GM10847 (cell line): ENCODE measurements around the gene RBMS3.

Source experiments
- POLR2A ChIP-seq: IDR thresholded peaks from 2 replicates; pipeline ENCODE4 v1.6.1; 2011; ENCODE audit not compliant: insufficient read length; ENCODE audit errors: extremely low read depth

Gene RBMS3

GRCh38 chr3:29559741-29560465 lies 279.0 kb downstream of the RBMS3 start:
- TF ChIP-seq POLR2A, result no peak

GRCh38 chr3:29561651-29562149 lies 280.8 kb downstream of the RBMS3 start:
- TF ChIP-seq POLR2A, result no peak

- no peak for TF ChIP-seq POLR2A
Measured at GRCh38 chr3:29565236-29565635, 284.4 kb downstream of the RBMS3 start.

- TF ChIP-seq POLR2A, result no peak
Measured at GRCh38 chr3:29567501-29567900, 286.6 kb downstream of the RBMS3 start.

- no peak for TF ChIP-seq POLR2A
Measured at GRCh38 chr3:29568355-29568754, 287.5 kb downstream of the RBMS3 start.

GRCh38 chr3:29576181-29576580 lies 295.3 kb downstream of the RBMS3 start:
- no peak for TF ChIP-seq POLR2A

GRCh38 chr3:29576675-29577074 lies 295.8 kb downstream of the RBMS3 start:
- no peak for TF ChIP-seq POLR2A

- no peak for TF ChIP-seq POLR2A
Measured at GRCh38 chr3:29577250-29577649, 296.4 kb downstream of the RBMS3 start.

- no peak for TF ChIP-seq POLR2A
Measured at GRCh38 chr3:29581311-29581710, 300.4 kb downstream of the RBMS3 start.

GRCh38 chr3:29582273-29582672 lies 301.4 kb downstream of the RBMS3 start:
- TF ChIP-seq POLR2A, result no peak

GRCh38 chr3:29583861-29584260 lies 303.0 kb downstream of the RBMS3 start:
- no peak for TF ChIP-seq POLR2A

- no peak for TF ChIP-seq POLR2A
Measured at GRCh38 chr3:29585368-29585767, 304.5 kb downstream of the RBMS3 start.

GRCh38 chr3:29587340-29587739 lies 306.5 kb downstream of the RBMS3 start:
- TF ChIP-seq POLR2A, result no peak

- no peak for TF ChIP-seq POLR2A
Measured at GRCh38 chr3:29590012-29590411, 309.1 kb downstream of the RBMS3 start.

GRCh38 chr3:29590461-29590860 lies 309.6 kb downstream of the RBMS3 start:
- TF ChIP-seq POLR2A, result no peak

- TF ChIP-seq POLR2A, result no peak
Measured at GRCh38 chr3:29591579-29591978, 310.7 kb downstream of the RBMS3 start.

GRCh38 chr3:29593802-29594201 lies 312.9 kb downstream of the RBMS3 start:
- TF ChIP-seq POLR2A, result no peak
